Thoracic aorta (tissue), 2 donors: ENCODE data around the gene UCKL1. TPM values are rescaled to one million over a fixed set of nuclear protein-coding genes. Genes with fewer than 3 reads are reported as not detected.

Experiments used
- ATAC-seq: fragments of 150-250 bp; one replicate; pipeline ENCODE4 v1.8.0; 2017; ENCODE audit warnings: low read depth; ENCODE audit not compliant: insufficient number of reproducible peaks, low FRiP score
- DNase-seq: peaks from one replicate; pipeline ENCODE4 v3.0.0-alpha.2; 2020; ENCODE audit warnings: low spot score
- H3K27ac ChIP-seq, 2 donors: fragments of 200-600 bp; sonication (generic); 1 replicate in 1 of 2; 2 replicates in 1 of 2; pipeline ENCODE4 v1.5.1; 2016; ENCODE audit warnings: mild to moderate bottlenecking in 2 of 2, moderate library complexity in 2 of 2
- H3K27me3 ChIP-seq: fragments of 200-600 bp; sonication (generic); replicated peaks from 2 replicates; pipeline ENCODE4 v1.6.0; 2016; ENCODE audit warnings: mild to moderate bottlenecking; ENCODE audit not compliant: insufficient read depth
- H3K36me3 ChIP-seq: fragments of 200-600 bp; sonication (generic); one replicate; pipeline ENCODE4 v1.5.1; 2016
- H3K4me1 ChIP-seq, 2 donors: fragments of 200-600 bp; sonication (generic); 1 replicate in 1 of 2; 2 replicates in 1 of 2; pipeline versions ENCODE4 v1.5.1 to v1.6.0; 2016; ENCODE audit warnings: low read depth in 2 of 2, mild to moderate bottlenecking in 1 of 2; ENCODE audit not compliant: control insufficient read depth in 1 of 2
- H3K4me3 ChIP-seq: fragments of 200-600 bp; sonication (generic); 2 replicates; pipeline ENCODE4 v1.5.1; 2016; ENCODE audit warnings: mild to moderate bottlenecking
- H3K9me3 ChIP-seq: fragments of 200-600 bp; sonication (generic); 2 replicates; pipeline ENCODE4 v1.5.1; 2016
- total RNA-seq, 2 donors: library from RNA; depleted of rRNA; stranded (reverse); fragments of >200 nt; gene quantifications; one replicate each; pipeline versions ENCODE4 v1.1.0 to v1.2.3, GENCODE V29; 2016
- TF ChIP-seq, protein P1 (sequence below): fragments of 200-600 bp; sonication (generic); IDR thresholded peaks from one replicate; pipeline ENCODE4 v1.5.1; 2019; ENCODE audit warnings: antibody characterized with exemption

Gene UCKL1
- total RNA-seq, 2 donors from 2014 or later = 27.3 to 40.5 TPM

DNA sequence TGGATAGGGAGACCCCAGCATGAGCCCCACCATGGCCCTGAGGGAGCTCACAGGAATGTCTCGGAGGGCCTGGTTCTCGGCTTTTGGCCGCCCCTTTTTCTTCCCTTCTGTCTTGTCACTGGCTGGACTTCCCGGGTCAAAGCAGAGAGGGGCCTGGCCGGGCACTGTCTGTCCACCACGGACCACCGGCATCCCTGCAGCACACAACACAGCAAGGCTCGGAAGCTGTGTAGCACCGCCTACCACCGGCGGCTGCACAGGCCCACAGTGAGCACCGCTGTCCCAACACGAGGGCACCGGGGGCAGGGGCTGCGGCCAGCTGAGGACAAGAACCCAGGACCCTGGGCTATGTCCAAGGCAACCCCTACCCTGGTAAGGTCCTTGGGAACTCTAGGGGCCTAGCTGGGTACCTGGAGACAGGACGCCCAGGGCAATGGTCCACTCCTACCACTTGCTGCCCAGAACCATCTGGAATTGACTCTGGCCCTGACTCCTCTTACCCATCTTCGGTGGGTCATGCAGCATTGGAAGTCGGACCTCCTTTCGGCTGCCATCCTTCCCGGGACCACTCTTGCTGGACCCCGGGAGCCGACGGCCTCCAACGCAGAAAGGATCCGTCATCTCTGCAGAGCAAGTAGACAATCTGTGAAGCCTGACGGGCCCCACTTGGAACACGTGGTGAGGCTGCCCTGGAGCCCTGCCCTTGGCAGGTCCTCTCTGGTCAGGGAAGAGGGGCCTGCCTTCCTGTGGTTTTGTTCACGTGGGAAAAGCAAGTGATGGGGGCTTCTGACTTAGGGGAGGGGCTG, 11.3 kb upstream of the UCKL1 start:
- Histone ChIP-seq H3K9me3 (no peaks in the 10 kb centered on the region), H3K4me1 (peaks cover 8 to 16% of the 10 kb centered on the region in 2 donors), H3K36me3 (peaks cover 16% of the 10 kb centered on the region), H3K4me3 (no peak overlapping the region), H3K27ac (no peak overlapping the region), H3K27me3 (no peaks in the 10 kb centered on the region)
- no peak for ATAC-seq
- TF ChIP-seq, protein P1, sequence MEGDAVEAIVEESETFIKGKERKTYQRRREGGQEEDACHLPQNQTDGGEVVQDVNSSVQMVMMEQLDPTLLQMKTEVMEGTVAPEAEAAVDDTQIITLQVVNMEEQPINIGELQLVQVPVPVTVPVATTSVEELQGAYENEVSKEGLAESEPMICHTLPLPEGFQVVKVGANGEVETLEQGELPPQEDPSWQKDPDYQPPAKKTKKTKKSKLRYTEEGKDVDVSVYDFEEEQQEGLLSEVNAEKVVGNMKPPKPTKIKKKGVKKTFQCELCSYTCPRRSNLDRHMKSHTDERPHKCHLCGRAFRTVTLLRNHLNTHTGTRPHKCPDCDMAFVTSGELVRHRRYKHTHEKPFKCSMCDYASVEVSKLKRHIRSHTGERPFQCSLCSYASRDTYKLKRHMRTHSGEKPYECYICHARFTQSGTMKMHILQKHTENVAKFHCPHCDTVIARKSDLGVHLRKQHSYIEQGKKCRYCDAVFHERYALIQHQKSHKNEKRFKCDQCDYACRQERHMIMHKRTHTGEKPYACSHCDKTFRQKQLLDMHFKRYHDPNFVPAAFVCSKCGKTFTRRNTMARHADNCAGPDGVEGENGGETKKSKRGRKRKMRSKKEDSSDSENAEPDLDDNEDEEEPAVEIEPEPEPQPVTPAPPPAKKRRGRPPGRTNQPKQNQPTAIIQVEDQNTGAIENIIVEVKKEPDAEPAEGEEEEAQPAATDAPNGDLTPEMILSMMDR = no peak
- no peak for DNase-seq

DNA sequence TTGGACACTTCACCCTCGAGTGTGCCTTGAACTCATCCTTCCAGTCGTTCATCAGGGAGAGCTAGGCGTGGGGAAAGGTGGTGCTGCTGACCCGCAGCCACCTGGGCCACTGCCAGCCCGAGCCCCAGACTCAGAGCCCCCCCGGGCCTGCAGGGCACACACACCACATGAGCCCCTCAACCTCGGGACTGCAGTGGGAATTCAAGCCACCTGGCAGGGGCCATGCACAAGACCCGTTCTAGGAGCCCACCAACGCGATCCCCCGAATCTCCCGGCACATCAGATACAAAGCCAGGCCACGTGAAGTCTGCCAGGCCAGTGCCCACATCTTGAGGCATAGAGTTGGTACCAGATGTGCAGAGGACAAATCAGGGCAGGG, 10.7 kb upstream of the UCKL1 start:
- no peak overlapping the region for H3K4me3 ChIP-seq
- TF ChIP-seq, protein P1 = no peak
- H3K36me3 ChIP-seq = peaks cover 20% of the 10 kb centered on the region
- ATAC-seq (no peak), DNase-seq (no peak)
- H3K9me3 ChIP-seq = no peaks in the 10 kb centered on the region
- H3K4me1 ChIP-seq = peaks cover 8 to 16% of the 10 kb centered on the region in 2 donors
- no peak overlapping the region for H3K27ac ChIP-seq
- no peaks in the 10 kb centered on the region for H3K27me3 ChIP-seq

DNA sequence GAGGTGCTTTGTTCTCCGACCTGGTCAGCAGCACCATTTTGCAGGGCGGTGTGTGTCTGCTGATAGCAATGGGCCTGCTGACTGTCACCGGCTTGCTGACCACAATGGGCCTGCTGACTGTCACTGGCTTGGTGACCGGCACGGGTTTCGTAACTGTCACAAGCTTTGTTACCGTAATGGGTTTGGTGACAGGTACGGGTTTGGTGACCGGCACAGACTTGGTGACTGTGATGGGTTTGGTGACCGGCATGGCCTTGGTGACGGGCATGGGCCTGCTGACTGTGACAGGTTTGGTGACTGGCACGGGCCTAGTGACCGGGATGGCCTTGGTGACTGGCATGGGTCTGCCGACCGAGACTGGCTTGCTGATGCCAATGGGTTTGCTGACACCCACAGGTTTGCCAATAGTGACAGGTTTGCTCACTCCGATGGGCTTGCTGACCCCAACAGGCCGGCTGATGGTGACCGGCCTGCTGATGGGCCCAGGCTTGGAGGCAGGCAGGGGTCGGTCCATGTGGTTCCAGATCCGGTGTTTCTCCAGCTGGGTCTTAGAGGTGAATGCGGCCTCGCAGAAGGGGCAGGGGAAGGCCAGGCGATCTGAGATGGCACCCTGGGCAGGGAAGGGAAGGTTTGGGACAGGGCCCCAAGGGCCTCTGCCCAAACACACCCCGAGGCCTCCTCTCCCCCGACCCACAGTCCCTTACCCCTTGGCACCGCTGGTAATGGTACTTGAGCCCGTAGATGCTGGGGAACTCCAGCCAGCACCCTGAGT, 10.1 kb upstream of the UCKL1 start:
- Histone ChIP-seq H3K4me3 (no peak overlapping the region), H3K4me1 (peaks cover 8 to 16% of the 10 kb centered on the region in 2 donors), H3K27me3 (no peaks in the 10 kb centered on the region), H3K27ac (no peak overlapping the region), H3K36me3 (peaks cover 26% of the 10 kb centered on the region), H3K9me3 (no peaks in the 10 kb centered on the region)
- DNase-seq = no peak
- no peak for ATAC-seq
- TF ChIP-seq, protein P1 = no peak

DNA sequence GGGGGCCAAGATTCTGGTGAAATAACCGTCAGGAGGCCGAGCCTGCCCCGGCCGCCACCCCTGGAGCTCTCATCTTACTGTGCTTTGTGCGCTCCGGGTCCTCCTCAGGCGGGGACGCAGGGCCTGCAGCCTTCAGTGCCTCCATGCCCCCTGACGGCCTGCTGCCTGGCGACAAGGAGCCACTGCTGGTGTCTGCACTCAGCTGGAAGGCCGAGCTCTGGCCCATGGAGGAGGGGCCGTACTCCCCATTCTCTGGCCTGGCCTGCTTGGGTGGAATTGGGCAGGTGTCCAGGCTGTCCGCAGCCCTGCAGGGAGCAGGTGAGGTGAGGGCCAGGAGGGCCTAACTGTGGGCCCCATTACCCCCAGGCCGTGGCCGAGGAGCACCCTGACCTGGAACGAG, 8.2 kb upstream of the UCKL1 start:
- Histone ChIP-seq H3K27me3 (no peaks in the 10 kb centered on the region), H3K27ac (no peak overlapping the region), H3K36me3 (peaks cover 31% of the 10 kb centered on the region), H3K4me1 (peaks cover 8 to 11% of the 10 kb centered on the region in 2 donors), H3K4me3 (no peak overlapping the region), H3K9me3 (no peaks in the 10 kb centered on the region)
- DNase-seq (no peak), ATAC-seq (no peak)
- TF ChIP-seq, protein P1 = no peak

DNA sequence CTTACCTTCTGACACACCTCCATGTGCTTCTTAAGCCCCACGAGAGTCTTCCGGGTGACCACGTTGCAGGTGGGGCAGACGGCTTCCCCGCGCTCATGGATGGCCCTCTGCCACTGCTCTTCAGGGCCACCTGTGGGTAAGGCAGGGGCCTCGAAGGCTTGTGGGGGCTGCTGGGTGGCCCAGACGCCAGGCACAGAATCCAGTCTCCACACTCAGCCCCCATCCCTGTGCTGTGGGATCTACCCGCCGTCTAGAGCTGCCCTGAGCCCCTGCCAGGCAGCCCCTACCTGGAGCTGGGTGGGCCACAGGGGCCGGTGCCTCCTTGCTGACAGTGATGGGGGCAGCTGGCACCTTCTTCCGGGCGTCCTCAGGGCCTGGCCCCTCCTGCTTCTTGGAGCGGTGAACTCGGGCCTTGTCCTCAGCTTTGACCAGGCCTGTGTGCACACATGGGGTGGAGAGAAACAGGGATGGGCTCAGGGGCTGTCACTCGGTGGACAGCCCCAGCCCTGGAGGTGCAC, 7.6 kb upstream of the UCKL1 start:
- Histone ChIP-seq H3K4me3 (no peak overlapping the region), H3K4me1 (peaks cover 5 to 8% of the 10 kb centered on the region in 2 donors), H3K9me3 (no peaks in the 10 kb centered on the region), H3K27me3 (no peaks in the 10 kb centered on the region), H3K27ac (no peak overlapping the region), H3K36me3 (peaks cover 33% of the 10 kb centered on the region)
- TF ChIP-seq, protein P1 = no peak
- ATAC-seq (no peak), DNase-seq (no peak)
